ENCODE measurements around the gene CFAP206.

GRCh38 chr6:87408721-87409155, 966 bp downstream of the CFAP206 start:
- no peak for TF ChIP-seq EZH2 (IDR thresholded peaks at IDR 0.05; ENCODE audit: insufficient read depth, poor library complexity, severe bottlenecking)
- no peak for TF ChIP-seq EZH2phosphoT487 (IDR thresholded peaks at IDR 0.05; ENCODE audit: insufficient read depth, low read depth)

Data from GM23248 (cell line).